NCI-H1105 treated with DMSO at 0.1 percent for 48 hours (cell line): ENCODE measurements around the gene EFNA4.

Experiments used
- DNase-seq: peaks from one replicate; lab custom pipeline; 2025; lab: John Stamatoyannopoulos, UW

EFNA4 gene

GRCh38 chr1:155052439-155053395, 10.8 kb upstream of the EFNA4 start:
- peak; percentile 46 for DNase-seq

GRCh38 chr1:155053531-155054105, 9.9 kb upstream of the EFNA4 start:
- no peak for DNase-seq

- no peak for DNase-seq
Observed at GRCh38 chr1:155057104-155057503, 6.4 kb upstream of the EFNA4 start.

- DNase-seq = no peak
Observed at GRCh38 chr1:155057788-155058211, 5.7 kb upstream of the EFNA4 start.

- DNase-seq = no peak
Observed at GRCh38 chr1:155060736-155061135, 2.8 kb upstream of the EFNA4 start.

GRCh38 chr1:155061381-155062150, 2.0 kb upstream of the EFNA4 start:
- DNase-seq = peak; percentile 92

- DNase-seq = peak; percentile 11
Observed at GRCh38 chr1:155062151-155062686, 1.3 kb upstream of the EFNA4 start.

- peak; percentile 64 for DNase-seq
Observed at GRCh38 chr1:155062702-155063411, 683 bp upstream of the EFNA4 start.

GRCh38 chr1:155064111-155064831, 731 bp downstream of the EFNA4 start:
- DNase-seq = peak; percentile 53

GRCh38 chr1:155064832-155065429, 1.4 kb downstream of the EFNA4 start:
- no peak for DNase-seq

GRCh38 chr1:155066777-155067176, 3.2 kb downstream of the EFNA4 start:
- DNase-seq = no peak

- no peak for DNase-seq
Observed at GRCh38 chr1:155068599-155068998, 5.1 kb downstream of the EFNA4 start.

- DNase-seq = peak; percentile 63
Observed at GRCh38 chr1:155069551-155070157, 6.1 kb downstream of the EFNA4 start.

- peak; percentile 63 for DNase-seq
Observed at GRCh38 chr1:155070158-155070621, 6.7 kb downstream of the EFNA4 start.

- DNase-seq = peak; percentile 76
Observed at GRCh38 chr1:155070721-155071569, 7.4 kb downstream of the EFNA4 start.

- DNase-seq = no peak
Observed at GRCh38 chr1:155071701-155072100, 8.2 kb downstream of the EFNA4 start.

- no peak for DNase-seq
Observed at GRCh38 chr1:155072531-155073289, 9.2 kb downstream of the EFNA4 start.
